NCI-H128 (cell line): ENCODE results near the gene ZNF514.
"Not testable (repeated sequence)": the region's sequence is repeated elsewhere in the genome, so short reads cannot be mapped to it uniquely, and the experiment has no call there.

ENCODE experiments used
- DNase-seq: peaks from one replicate; lab custom pipeline; 2025; ENCODE audit not compliant: unreplicated experiment; lab: John Stamatoyannopoulos, UW

ZNF514 gene

DNA sequence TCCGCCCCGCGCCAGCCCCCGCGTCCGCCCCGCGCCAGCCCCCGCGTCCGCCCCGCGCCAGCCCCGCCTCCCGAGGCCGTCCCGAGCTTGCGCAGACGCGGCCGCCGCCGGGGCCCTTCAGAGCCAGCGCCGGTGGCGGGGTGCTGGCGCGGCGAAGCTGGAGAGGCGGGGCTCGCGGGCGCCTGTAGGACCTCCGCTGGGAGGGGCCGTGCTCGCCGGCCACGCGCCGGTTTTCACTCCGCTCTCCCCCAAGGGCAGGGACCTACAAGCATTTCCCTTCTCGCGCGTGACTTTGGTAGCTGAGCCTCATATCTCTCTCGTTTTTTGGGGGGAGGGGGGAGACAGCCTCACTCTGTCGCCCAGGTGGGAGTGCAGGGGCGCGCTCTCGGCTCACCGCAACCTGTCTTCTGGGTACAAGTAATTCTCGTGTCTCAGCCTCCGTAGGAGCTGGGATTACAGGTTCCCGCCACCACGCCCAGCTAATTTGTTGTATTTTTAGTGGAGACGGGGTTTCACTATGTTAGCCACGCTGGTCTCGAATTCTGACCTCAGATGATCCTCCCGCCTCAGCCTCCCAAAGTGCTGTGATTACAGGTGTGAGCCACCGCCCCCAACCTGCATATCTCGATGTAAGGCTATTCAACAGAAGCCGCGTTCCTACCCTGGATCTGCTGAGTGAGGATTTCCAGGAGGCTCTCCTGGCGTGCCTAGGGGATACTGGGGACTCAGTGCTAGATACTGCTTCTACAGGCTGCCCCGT is at the start of gene ZNF514:
ZNF514 (minus strand) TSS at position 159 of the 760 bp plus-strand sequence. CDS start 6,595 bp downstream, outside the sequence.
- peak; percentile 5 for DNase-seq

DNA sequence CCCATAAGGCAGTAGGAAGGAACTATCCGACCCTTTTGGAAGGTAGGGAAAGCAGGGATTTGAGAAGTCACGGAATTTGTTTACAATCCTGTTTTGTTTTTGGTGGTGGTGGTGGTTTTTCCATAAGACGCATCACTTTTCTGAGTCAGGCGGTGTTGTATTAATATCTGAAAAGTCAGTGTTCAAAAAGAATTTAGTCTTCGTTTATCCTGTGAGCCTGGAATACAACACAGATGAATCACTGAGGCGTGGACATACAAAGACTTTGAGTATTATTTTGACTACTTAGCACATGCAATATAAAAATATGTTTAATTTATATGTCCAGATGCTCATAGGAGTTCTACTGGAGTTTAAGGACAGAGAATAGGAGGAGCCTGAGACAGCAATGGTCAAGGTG is 48.5 kb upstream of the ZNF514 start:
- no peak for DNase-seq

DNA sequence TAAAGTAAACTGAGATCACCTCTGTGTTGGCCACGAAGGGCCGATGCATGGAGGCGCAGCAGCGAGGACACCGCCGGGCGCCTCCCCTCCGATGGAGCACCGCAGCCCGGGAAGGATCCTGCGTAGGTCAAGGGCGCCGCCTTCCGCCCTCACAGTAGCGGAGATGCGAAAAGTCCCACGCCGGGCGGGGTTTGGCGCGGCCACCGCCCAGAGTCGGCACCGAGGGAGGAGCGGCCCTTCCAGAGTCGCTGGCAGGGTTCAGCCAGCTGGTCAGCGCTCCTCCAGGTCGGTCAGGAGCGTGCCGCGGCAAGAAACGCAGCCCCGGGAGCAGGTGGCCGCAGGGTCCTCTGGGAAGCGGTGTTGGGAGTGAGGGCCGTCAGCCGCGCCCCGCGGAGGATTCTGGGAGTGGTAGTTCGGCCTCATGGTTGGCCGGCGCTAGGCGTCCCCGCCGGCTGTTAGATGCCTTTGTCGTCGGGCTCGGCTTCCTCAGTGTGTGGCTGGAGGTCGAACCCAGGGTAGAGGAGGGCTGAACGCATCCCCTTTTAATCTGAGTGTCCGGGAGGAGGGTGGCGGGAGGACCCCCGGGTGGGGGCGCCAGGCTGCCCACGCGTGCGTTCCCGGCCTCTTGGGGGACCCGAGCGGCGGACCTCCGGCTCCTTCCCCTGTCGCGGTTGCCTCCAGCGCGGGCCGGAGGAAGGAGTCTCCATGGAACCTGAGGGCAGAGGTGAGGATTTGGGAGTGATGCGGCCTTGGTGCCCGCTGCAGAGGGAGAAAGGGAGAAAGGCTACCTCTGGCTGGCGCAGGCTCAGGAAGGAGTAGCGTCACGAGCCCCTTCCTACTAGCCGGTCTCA is 47.7 kb upstream of the ZNF514 start, which contains the start of gene ZNF892:
ZNF892 (plus strand) TSS at position 411 of the 851 bp plus-strand sequence; CDS start at position 706, 295 bp downstream.
- peak; percentile 46 for DNase-seq

DNA sequence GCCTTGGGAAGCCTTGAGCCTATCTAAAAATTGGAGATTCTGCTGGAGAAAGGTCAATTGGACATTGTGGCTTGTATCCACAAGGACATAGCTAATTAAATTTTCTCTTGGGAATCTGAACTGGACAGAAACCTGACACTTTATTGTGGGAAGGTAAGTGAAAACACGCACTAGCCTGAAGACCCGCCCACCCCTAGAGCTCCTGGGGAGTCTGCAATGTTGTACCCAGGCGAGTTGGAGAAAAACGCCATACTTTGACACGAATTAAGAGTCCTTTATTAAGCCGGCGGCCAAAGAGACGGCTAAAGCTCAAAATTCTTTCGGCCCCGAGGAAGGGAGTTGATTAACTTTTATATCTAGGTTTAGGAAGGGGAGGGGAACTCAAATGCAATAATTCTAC is 46.4 kb upstream of the ZNF514 start:
- DNase-seq, result no peak

DNA sequence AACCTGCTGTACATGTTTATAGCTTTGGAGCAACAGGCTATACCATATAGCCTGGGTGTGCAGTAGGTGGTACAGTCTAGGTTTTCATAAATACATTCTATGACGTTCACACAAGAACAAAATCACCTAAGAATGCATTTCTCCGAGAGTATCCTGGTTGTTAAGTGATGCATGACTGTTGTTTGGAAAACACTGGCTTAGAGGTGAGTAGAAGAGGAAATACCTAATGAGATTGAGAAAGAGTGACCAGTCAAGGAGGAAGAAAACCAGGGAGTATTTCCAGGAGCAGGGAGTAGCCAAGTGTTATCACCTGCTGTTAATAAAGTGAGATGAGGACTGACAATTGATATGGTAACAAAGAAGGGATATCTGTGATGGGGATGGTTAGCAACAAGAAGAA is 44.7 kb upstream of the ZNF514 start:
- DNase-seq, result no peak

DNA sequence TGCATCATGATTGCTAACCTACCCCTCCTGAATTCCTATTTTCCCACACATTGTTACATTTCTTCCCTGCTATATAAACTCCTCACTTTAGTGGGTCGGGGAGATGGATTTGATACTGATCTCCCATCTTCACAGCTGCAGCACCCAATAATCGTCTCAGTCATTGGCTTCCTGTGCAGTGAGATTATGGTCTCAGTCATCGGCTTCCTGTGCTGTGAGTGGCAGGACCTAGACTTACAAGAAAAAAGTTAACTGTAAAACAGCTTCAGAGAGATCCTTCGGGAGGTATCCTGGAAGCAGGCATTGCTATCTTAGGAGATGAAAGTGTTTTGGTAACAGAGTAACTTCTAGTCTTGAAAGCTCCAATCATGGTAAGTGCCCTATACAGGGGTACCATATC is 44.3 kb upstream of the ZNF514 start:
- no peak for DNase-seq

DNA sequence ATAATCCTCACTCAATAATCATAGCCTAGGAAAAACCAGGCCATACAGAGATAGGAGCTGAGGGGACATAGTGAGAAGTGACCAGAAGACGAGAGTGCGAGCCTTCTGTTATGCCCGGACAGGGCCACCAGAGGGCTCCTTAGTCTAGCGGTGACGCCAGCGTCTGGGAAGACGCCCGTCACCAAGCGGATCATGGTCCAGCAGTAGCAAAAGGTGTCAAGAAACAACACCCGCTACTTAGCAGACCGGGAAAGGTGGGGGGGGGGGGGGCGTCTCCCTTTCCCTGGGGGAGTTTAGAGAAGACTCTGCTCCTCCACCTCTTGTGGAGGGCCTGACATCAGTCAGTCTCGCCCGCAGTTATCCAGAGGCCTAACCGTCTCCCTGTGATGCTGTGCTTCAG is 33.3 kb upstream of the ZNF514 start:
- not testable (repeated sequence) for DNase-seq

DNA sequence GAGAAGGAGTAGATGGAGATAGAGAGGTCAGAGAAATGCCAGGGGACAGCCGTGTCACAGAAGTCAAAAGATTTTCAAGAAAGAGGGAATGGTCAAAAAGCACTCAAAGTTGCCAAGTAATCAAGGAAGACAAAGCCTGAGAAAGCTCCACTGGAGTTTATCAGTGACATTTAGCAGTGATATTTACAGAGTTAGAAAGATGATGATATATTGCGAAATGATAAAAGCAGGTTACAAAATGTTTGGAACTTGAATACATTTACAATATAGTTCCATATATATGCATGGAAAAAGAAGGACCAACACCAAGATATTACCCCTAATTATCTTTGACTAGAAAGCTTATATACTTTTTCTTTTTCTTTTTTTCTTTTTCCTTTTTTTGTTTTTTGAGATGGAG is 26.3 kb upstream of the ZNF514 start:
- DNase-seq, result no peak

DNA sequence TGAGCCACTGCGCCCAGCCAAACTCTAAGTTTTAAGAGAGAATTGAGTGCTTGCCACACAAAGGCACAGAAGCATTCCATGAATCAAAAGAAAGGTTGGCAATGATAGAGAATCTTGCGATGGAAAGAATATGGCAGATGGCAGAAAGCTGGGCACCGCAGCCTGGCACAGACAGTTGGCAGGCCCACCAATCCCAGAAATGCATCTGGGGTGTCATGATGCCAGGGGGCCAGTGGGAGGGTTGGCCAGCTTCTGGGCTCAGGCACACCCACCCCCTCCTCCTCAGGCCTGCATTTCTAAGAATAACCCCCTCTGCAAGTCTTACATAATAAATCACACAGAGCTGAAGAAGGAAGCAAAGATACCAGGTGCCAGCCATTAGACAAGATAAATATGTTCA is 25.5 kb upstream of the ZNF514 start:
- no peak for DNase-seq

DNA sequence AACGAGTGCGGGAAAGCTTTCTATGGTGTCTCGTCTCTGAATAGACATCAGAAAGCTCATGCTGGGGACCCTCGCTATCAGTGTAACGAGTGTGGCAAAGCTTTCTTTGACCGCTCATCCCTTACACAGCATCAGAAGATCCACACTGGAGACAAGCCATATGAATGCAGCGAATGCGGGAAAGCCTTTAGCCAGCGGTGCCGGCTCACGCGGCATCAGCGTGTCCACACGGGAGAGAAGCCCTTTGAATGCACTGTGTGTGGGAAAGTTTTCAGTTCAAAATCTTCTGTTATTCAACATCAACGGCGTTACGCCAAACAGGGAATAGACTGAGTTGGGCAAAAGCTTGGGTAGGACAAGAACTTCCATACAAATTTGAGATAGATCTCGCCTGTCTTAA is 22.1 kb upstream of the ZNF514 start:
- DNase-seq, result no peak

DNA sequence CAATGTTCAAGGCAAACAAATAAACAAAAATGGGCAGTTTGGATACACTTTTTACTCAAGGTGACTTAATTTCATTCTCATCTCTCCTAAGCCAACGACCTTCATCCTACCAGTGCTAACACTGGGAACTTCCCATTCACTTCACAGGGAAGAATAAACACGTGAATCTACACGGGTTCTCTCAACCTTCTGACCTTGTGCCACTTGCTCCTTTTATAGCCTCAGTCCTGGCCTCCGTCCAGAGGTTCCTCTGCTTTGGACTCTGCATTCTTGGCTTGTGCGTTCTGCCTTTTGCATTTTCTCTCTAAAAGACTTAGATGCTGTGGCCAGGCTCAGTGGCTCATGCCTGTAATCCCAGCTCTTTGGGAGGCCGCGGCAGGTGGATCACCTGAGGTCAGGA is 19.8 kb upstream of the ZNF514 start:
- DNase-seq, result no peak

DNA sequence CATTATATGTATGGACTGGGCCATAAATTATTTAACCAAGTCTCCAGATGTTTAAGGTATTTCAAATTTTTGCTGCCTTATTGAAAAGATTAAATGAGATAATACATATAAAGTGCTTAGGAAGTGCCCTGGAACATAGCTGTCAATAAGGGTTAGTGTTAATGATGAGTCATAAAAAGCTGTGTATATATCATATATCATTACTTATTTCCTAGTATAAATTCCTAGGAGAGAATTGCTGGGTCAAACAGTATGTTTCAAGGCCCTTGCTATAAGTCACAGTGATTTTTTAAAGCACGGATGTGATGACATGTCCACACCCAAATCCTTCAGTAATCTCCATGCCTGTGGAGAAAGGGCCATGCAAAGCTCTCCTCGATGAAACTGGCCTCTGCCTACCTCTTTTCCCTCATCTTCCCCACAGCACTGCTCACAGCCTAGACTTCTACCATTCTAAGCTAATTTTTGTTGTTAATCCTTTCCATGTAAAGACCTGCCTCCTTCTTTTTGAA is 14.4 kb upstream of the ZNF514 start:
- no peak for DNase-seq

DNA sequence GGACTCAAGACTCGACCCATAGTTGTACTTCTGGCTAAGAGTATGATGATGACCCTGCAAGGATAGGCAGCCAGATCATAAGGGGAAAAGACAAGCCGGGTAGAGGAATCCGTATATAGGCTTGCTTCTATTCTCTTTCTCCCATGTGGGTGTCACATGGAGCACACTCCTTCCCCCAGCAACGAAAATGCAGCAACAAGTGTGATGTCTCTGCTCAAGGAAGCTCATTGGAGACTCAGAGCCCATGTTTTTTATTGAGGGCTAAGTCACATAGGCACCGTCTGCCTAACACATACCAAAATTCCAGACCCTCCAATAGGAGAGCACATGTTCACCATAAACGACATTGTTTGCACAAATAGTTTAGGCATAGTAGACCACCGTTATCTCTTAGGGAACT is 12.3 kb upstream of the ZNF514 start:
- DNase-seq, result no peak

DNA sequence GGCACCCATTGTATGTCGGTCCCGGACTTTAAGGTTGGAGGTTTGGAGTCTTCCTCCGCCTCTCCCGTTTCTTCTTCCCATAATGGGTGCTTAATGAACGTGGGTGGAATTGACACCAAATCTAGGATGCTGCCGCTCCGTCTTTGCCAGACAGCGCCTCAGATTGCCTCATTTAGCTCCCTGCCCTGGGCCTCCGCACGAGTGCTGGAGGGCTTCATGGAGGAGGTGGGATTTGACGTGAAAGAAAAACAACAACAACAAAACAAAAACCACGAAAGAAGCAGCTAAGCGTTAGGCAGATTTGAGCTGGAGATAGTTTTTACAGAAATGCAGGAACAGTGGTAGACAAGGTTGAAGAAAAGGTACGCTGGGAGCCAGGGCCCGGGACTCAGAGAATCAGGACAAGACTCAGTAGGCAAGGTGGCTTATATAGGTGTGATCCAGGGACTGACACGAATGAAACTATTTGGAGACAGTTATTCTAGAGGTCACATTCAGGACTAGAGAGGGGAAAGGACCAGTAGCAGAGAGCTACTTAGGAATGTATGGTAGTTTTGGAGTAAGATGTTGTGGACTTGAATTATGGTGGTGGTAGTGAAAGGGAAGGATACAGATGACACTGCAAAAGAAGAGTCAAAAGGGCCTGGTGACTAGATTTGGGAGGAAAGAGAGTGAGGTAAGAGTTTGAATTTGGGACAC is 6.6 kb upstream of the ZNF514 start:
- no peak for DNase-seq

DNA sequence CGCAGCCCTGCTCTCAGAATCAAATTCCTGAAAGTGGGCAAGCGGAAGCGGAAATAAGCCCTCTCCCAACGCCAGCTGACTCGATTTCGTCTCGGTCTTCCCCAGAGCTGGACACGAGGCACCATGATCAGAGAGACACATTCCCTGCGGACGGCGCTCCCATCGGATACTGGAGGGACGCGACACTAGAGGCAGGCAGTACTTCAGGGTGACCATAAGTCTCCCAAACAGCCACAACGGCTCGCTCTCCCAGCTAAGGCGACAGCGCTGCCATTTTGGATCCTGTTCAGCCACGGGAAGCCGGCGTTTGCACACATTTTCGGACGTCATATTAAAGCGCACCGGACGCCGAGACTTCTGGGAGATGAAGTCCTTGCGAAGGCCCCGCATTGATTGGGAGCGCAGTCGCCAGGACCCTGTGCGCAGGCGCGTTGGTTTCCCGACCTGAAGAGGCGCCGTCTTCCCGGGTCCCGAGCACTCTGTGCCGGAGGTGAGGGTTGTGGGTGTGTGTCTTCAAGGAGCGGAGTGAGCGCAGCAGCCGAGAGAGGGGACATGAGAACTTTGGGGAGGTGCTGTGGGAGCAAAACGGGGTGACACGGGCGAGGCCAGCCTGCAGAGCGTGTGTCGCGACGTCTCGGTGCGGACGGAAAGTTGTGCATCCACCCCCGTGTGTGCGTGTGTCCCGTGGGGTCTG is 5.9 kb upstream of the ZNF514 start, which contains the start of gene ZNF2:
ZNF2 (plus strand) TSS at position 439 of the 694 bp plus-strand sequence. CDS start 10,418 bp downstream, outside the sequence.
- DNase-seq, result peak; percentile 97

DNA sequence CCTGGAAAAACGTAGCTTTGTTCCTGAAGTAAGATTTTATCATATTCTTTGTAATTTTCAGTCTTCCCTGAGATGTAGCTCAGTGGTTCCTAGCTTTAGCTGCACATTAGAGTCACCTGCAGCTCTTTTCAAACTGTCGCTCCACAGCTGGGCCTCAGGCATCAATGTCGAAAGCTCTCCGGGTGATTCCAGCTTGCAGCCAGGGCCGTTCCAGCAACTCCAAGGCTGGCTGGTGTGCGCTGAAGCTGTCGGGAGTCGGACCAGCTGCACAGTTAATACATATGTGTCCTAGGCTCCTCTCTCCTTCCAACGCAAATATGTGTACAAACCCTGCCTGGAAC is 5.4 kb upstream of the ZNF514 start:
- DNase-seq, result no peak

DNA sequence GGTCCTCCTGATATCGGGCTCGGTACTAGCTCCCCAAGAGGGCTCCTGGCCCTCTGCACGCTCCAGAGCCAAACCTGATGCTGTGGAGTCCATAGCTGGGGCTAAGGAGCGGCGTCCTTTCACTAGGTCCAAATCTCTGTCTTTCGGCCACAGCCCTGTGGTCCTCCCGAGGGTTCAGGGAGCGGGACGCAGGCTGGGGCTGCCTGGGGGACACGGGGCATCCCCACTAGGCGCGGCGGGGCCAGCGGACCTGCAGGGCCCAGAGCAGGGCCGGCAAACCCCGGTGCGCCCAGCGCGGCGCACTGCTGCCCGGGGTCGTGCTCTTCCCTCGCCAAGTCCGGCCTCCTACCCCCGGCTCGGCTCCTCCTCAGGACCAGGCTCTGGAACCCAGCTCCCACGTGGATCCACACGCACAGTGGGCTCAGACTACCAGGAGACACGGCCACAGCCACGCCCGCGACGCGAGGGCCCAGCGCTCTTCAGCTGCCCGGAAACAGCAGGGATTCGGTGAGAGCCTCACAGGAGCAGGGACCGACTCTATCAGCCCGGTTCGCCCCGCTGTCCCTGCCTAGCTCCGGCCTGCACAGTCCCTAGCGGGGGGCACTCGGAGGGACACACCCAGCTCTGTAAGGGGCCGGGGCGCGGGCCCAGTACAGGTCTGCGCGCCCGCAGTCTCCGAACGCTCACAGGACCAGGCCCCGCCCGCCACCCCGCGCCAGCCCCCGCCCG is 593 bp downstream of the ZNF514 start:
- no peak for DNase-seq

DNA sequence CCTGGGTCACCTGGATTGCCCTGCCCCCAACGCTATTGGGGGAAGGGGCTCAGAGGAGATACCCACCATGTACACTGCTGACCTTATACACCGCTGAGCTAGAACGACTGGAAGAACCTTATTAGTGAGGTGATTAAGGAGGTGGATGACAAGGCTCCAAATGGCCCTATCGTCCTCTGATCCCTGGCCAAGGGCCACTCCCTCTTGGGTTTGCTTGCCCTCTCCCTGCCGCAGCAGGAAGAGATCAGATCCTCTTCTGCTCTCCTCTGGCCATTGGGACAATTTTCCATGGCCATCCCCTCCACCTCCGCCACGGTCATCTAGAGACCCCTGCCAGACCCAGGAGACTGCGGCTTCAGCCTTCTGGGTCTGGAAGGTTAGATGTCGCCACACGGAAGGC is 1.2 kb downstream of the ZNF514 start:
- DNase-seq, result no peak

DNA sequence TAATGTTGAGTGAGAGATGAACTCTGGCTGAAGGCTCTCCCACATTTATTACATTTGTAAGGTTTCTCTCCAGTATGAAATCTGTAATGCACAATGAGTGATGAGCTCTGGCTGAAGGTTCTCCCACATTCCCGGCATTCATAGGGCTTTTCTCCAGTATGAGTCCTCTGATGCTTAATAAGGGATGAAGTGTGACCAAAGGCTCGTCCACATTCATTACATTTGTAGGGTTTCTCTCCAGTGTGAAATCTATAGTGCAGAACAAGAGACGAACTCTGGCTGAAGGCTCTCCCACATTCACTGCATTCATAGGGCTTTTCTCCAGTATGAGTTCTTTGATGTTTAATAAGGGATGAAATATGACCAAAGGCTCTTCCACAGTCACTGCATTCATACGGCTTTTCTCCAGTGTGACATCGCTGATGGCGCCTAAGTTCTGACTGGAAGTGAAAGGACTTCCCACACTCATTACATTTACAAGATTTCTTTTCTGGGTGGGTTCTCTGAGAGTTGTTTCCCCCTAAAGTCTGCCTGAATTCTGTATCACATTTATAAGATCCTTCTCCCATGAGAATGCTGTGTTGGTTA is 10.2 kb downstream of the ZNF514 start:
- DNase-seq, result no peak

DNA sequence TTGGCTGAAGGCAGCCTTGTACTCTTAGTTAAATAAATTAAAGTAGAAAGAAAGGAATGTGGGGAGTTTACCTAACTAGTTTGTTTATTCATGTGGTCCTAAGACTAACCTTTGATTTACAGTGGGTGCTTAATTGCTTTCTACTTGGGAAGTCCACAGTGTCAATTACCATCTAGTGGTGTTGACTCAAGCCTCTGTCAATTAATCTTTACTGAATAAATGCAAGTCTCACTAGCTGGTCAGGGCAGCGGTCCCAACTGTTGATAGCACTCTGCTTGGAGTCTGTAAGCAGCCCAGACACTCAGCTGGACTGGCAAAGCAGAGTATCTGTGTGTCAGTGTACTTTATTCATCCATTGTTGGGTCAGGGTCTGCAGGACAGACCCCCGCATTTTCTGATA is 15.8 kb downstream of the ZNF514 start:
- DNase-seq, result no peak
